HEK293 (cell line): Measurements from ENCODE around the gene GDAP2.

Experiments used
- CTCF ChIA-PET: fragments of 350-600 bp; formaldehyde crosslinking; extraction: SDS; loops from one replicate; lab custom pipeline; 2021; ENCODE audit warnings: antibody characterized with exemption; lab: Yijun Ruan, JAX
- POLR2A ChIA-PET: fragments of 300-600 bp; formaldehyde crosslinking; extraction: SDS; loops from one replicate; lab custom pipeline; 2020; ENCODE audit warnings: antibody characterized with exemption, inconsistent platforms; lab: Yijun Ruan, JAX
- H3K27ac ChIP-seq: fragments of 200-500 bp; sonication (Bioruptor generic); 2 replicates; pipeline ENCODE4 v1.5.1; 2014; ENCODE audit warnings: low read depth, low read length, control low read depth, inconsistent platforms; ENCODE audit errors: extremely low read depth
- H3K36me3 ChIP-seq, 2 experiments: fragments of 200-500 bp in 1 of 2; sonication (Bioruptor generic) in 1 of 2; 1 replicate in 1 of 2; 2 replicates in 1 of 2; pipeline ENCODE4 v1.5.1; 2014 to 2017; ENCODE audit warnings: inconsistent platforms in 2 of 2, low read length in 2 of 2; ENCODE audit not compliant: control insufficient read depth in 2 of 2, insufficient read depth in 1 of 2
- H3K4me1 ChIP-seq: fragments of 200-500 bp; sonication (Bioruptor generic); 2 replicates; pipeline ENCODE4 v1.5.1; 2014; ENCODE audit warnings: mild to moderate bottlenecking, low read length, inconsistent platforms; ENCODE audit not compliant: control insufficient read depth, insufficient read depth
- H3K4me3 ChIP-seq: 2 replicates; pipeline ENCODE4 v1.5.1; 2011; ENCODE audit warnings: low read depth, mild to moderate bottlenecking, control low read depth, low read length, moderate library complexity
- H3K9me3 ChIP-seq: fragments of 200-500 bp; sonication (Bioruptor generic); 2 replicates; pipeline ENCODE4 v1.5.1; 2014; ENCODE audit warnings: low read depth, low read length, inconsistent platforms; ENCODE audit not compliant: control insufficient read depth, insufficient read depth
- INSM2 ChIP-seq: fragments of 450-650 bp; formaldehyde crosslinking; IDR thresholded peaks from 2 replicates; pipeline ENCODE4 v1.5.1; 2016; ENCODE audit warnings: missing biosample characterization, missing genetic modification characterization
- SCRT1 ChIP-seq: fragments of 450-650 bp; formaldehyde crosslinking; IDR thresholded peaks from 2 replicates; pipeline ENCODE4 v1.5.1; 2016; ENCODE audit warnings: missing biosample characterization, missing genetic modification characterization, borderline replicate concordance
- TCF7L2 ChIP-seq: IDR thresholded peaks from 2 replicates; pipeline ENCODE4 v1.6.1; 2011; ENCODE audit warnings: low read depth, mild to moderate bottlenecking, inconsistent platforms, low read length, moderate library complexity, borderline replicate concordance
- ZBTB8A ChIP-seq: fragments of 450-650 bp; formaldehyde crosslinking; IDR thresholded peaks from 2 replicates; pipeline ENCODE4 v1.5.1; 2016; ENCODE audit warnings: missing biosample characterization, missing genetic modification characterization
- ZNF16 ChIP-seq: fragments of 450-650 bp; formaldehyde crosslinking; IDR thresholded peaks from 2 replicates; pipeline ENCODE4 v1.5.1; 2016; ENCODE audit warnings: low read depth, missing biosample characterization, missing genetic modification characterization
- ZNF175 ChIP-seq: fragments of 450-650 bp; formaldehyde crosslinking; IDR thresholded peaks from 2 replicates; pipeline ENCODE4 v1.5.1; 2016; ENCODE audit warnings: missing biosample characterization, missing genetic modification characterization
- ZNF18 ChIP-seq: fragments of 450-650 bp; formaldehyde crosslinking; IDR thresholded peaks from 2 replicates; pipeline ENCODE4 v1.5.1; 2016; ENCODE audit warnings: missing biosample characterization, missing genetic modification characterization
- ZNF211 ChIP-seq: fragments of 450-650 bp; formaldehyde crosslinking; IDR thresholded peaks from 2 replicates; pipeline ENCODE4 v1.5.1; 2016; ENCODE audit warnings: low read depth, missing biosample characterization, missing genetic modification characterization
- ZNF544 ChIP-seq: fragments of 450-650 bp; formaldehyde crosslinking; IDR thresholded peaks from 2 replicates; pipeline ENCODE4 v1.5.0; 2017; ENCODE audit warnings: missing biosample characterization, missing genetic modification characterization
- ZNF571 ChIP-seq: fragments of 450-650 bp; formaldehyde crosslinking; IDR thresholded peaks from 2 replicates; pipeline ENCODE4 v1.5.0; 2017; ENCODE audit warnings: missing biosample characterization, missing genetic modification characterization
- ZNF600 ChIP-seq: fragments of 450-650 bp; formaldehyde crosslinking; IDR thresholded peaks from 2 replicates; pipeline ENCODE4 v1.5.1; 2016; ENCODE audit warnings: missing biosample characterization, missing genetic modification characterization
- TF ChIP-seq, protein P1 (sequence below): fragments of 450-650 bp; formaldehyde crosslinking; IDR thresholded peaks from 2 replicates; pipeline ENCODE4 v1.5.1; 2016; ENCODE audit warnings: missing biosample characterization, missing genetic modification characterization
- TF ChIP-seq, protein P2 (sequence below): fragments of 450-650 bp; formaldehyde crosslinking; IDR thresholded peaks from 2 replicates; pipeline ENCODE4 v1.5.1; 2016; ENCODE audit warnings: missing biosample characterization, missing genetic modification characterization, borderline replicate concordance
- TF ChIP-seq, protein P3 (sequence below): fragments of 450-650 bp; formaldehyde crosslinking; IDR thresholded peaks from 2 replicates; pipeline ENCODE4 v1.5.1; 2017; ENCODE audit warnings: missing biosample characterization, missing genetic modification characterization

The GDAP2 gene

GRCh38 chr1:117890452-117890851 is 39.0 kb downstream of the GDAP2 start:
- H3K9me3 ChIP-seq = no peaks in the 10 kb centered on the region
- TF ChIP-seq ZBTB8A (no peak), INSM2 (tag by site-specific recombination) (no peak), ZNF211 (tag by site-specific recombination) (no peak), ZNF16 (no peak), ZNF544 (tag by site-specific recombination) (no peak), ZNF175 (no peak), ZNF571 (tag by site-specific recombination) (no peak)
- TF ChIP-seq, protein P1, sequence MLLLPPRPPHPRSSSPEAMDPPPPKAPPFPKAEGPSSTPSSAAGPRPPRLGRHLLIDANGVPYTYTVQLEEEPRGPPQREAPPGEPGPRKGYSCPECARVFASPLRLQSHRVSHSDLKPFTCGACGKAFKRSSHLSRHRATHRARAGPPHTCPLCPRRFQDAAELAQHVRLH = no peak

DNA sequence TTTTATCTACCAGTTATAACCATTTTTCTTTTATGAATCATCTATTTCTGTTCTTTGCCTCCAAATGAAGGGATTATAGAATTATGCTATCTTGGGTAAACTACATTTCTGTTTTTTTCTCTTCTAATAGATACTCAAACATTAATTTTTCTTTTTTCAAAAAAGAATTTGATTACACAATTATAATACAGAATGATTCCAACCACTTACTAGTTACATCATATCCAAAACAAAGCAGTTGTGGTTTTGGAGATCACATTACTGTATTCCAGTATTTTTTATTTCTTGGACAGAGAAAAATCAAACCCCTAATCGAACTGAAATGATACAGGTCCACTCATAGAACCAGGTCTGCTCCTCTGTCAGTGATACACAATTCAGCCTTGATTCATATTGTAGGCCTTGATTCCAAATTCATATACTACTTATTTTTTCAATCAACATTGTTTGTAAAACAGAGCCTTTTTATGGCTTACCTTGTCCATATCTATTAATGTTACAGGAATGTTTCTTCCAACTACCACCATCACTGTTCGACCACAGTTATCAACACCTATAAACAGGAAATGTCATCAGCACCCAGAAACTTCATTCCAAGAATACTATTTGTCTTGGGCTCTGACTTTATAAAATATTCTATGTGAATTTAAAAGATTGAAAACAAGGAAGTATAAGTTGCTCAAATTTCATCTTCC is 43.2 kb downstream of the GDAP2 start:
- Histone ChIP-seq H3K36me3 (peaks cover 0 to 28% of the 10 kb centered on the region in 2 experiments; a peak in 1 of 3 replicates), H3K27ac (no peak overlapping the region), H3K4me3 (no peak overlapping the region)
- POLR2A ChIA-PET = no interaction called here
- TF ChIP-seq, protein P2, sequence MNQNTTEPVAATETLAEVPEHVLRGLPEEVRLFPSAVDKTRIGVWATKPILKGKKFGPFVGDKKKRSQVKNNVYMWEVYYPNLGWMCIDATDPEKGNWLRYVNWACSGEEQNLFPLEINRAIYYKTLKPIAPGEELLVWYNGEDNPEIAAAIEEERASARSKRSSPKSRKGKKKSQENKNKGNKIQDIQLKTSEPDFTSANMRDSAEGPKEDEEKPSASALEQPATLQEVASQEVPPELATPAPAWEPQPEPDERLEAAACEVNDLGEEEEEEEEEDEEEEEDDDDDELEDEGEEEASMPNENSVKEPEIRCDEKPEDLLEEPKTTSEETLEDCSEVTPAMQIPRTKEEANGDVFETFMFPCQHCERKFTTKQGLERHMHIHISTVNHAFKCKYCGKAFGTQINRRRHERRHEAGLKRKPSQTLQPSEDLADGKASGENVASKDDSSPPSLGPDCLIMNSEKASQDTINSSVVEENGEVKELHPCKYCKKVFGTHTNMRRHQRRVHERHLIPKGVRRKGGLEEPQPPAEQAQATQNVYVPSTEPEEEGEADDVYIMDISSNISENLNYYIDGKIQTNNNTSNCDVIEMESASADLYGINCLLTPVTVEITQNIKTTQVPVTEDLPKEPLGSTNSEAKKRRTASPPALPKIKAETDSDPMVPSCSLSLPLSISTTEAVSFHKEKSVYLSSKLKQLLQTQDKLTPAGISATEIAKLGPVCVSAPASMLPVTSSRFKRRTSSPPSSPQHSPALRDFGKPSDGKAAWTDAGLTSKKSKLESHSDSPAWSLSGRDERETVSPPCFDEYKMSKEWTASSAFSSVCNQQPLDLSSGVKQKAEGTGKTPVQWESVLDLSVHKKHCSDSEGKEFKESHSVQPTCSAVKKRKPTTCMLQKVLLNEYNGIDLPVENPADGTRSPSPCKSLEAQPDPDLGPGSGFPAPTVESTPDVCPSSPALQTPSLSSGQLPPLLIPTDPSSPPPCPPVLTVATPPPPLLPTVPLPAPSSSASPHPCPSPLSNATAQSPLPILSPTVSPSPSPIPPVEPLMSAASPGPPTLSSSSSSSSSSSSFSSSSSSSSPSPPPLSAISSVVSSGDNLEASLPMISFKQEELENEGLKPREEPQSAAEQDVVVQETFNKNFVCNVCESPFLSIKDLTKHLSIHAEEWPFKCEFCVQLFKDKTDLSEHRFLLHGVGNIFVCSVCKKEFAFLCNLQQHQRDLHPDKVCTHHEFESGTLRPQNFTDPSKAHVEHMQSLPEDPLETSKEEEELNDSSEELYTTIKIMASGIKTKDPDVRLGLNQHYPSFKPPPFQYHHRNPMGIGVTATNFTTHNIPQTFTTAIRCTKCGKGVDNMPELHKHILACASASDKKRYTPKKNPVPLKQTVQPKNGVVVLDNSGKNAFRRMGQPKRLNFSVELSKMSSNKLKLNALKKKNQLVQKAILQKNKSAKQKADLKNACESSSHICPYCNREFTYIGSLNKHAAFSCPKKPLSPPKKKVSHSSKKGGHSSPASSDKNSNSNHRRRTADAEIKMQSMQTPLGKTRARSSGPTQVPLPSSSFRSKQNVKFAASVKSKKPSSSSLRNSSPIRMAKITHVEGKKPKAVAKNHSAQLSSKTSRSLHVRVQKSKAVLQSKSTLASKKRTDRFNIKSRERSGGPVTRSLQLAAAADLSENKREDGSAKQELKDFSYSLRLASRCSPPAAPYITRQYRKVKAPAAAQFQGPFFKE = no peak
- no peak for TF ChIP-seq ZNF18 (tag by site-specific recombination)
- no peak for TF ChIP-seq SCRT1 (tag by site-specific recombination)
- TF ChIP-seq ZNF571 (tag by site-specific recombination) = no peak
- TF ChIP-seq, protein P3, sequence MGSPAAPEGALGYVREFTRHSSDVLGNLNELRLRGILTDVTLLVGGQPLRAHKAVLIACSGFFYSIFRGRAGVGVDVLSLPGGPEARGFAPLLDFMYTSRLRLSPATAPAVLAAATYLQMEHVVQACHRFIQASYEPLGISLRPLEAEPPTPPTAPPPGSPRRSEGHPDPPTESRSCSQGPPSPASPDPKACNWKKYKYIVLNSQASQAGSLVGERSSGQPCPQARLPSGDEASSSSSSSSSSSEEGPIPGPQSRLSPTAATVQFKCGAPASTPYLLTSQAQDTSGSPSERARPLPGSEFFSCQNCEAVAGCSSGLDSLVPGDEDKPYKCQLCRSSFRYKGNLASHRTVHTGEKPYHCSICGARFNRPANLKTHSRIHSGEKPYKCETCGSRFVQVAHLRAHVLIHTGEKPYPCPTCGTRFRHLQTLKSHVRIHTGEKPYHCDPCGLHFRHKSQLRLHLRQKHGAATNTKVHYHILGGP (tag by site-specific recombination) = 0 out of 2 replicates have a peak, but pooled peaks have one; percentile 10
- no peak for TF ChIP-seq TCF7L2
- no peak for TF ChIP-seq ZNF600 (tag by site-specific recombination)
- TF ChIP-seq, all 188 proteins: peak for 1
- H3K9me3 ChIP-seq = no peaks in the 10 kb centered on the region
- H3K4me1 ChIP-seq = no peaks in the 10 kb centered on the region
- CTCF ChIA-PET = interaction anchor here (1.4 to 1.7 kb wide), 2 partner anchors 10 to 133 kb away, joined by 3 to 5 read pairs; no protein-coding TSS in a partner anchor

More at GRCh38 chr1:117890452-117890851, 39.0 kb downstream of the GDAP2 start:
- Histone ChIP-seq H3K4me1 (no peaks in the 10 kb centered on the region), H3K27ac (no peak overlapping the region), H3K4me3 (no peak overlapping the region), H3K36me3 (peaks cover 0 to 20% of the 10 kb centered on the region in 2 experiments; a peak in 1 of 3 replicates)
- POLR2A ChIA-PET = no interaction called here
- CTCF ChIA-PET = no interaction called here
